ENCODE results near the gene BSCL2.

BSCL2 gene

DNA sequence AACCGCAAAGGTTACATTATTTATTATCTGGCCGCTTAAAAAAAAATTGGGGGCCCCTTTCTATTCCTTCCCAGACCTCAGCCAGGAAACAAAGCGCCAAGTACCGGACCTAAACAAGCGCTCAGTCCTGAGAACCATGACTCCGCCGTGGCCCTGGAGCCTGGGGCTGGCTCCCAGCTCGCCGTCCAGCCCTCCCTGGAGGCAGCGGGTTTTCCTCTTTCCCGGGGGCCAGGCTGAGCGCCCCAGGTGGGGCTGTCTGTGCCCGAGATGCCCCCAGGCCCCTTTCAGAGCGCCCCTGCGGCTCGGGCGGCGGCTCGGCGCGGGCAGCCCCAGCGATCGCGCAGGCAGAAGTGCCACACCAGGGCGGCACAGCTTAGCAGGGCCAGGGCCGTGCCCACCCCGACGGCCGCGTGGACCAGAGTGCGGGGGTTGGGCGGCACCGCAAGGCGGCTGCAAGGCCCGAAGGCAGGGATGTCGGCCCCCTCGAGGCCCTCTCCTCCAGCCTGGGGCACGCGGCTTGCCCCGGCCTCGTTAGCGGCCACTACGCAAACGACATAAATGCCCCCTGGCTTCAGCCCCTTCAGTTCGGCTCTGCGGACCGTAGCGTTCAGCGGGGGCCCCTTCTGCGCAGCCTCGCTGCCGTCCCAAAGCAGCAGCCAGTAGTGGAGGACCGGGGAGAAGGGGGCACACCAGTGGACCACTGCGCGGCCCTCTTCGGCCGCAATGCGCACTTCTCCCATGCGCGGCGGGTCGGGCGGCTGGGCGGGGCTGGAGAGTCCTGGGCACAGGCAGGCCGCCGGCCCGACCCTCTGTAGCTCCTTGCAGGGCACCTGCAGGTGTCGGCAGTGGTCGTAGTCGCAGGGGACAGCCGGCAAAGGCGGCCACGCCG lies 19.5 kb downstream of the BSCL2 start:
- H3K4me3 ChIP-seq (replicated peaks in 1 of 2; ENCODE audit: low read depth in 2 of 2, low read length in 2 of 2) = no peak overlapping the region
- TF ChIP-seq, protein P1, sequence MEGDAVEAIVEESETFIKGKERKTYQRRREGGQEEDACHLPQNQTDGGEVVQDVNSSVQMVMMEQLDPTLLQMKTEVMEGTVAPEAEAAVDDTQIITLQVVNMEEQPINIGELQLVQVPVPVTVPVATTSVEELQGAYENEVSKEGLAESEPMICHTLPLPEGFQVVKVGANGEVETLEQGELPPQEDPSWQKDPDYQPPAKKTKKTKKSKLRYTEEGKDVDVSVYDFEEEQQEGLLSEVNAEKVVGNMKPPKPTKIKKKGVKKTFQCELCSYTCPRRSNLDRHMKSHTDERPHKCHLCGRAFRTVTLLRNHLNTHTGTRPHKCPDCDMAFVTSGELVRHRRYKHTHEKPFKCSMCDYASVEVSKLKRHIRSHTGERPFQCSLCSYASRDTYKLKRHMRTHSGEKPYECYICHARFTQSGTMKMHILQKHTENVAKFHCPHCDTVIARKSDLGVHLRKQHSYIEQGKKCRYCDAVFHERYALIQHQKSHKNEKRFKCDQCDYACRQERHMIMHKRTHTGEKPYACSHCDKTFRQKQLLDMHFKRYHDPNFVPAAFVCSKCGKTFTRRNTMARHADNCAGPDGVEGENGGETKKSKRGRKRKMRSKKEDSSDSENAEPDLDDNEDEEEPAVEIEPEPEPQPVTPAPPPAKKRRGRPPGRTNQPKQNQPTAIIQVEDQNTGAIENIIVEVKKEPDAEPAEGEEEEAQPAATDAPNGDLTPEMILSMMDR (IDR thresholded peaks at IDR 0.05; ENCODE audit: low read depth, low read length) = no peak
- no peak for DNase-seq (ENCODE audit: low read depth in 2 of 2)

DNA sequence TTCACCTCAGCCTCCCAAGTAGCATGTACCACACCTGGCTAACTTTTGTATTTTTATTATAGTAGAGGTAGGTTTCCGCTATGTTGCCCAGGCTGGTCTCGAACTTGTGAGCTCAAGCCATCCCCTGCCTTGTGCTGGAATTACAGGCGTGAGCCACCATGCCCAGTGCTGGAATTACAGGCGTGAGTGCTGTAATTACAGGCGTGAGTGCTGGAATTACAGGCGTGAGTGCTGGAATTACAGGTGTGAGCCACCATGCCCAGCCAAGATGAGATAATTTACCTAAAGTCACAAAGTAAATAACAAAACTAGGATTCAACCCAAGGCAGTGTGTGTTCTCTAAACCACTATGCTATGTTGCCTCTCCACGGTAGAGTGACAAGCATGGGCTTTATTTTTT lies 24.7 kb downstream of the BSCL2 start:
- DNase-seq (ENCODE audit: low read depth in 2 of 2) = no peak
- H3K4me3 ChIP-seq (replicated peaks in 1 of 2; ENCODE audit: low read depth in 2 of 2, low read length in 2 of 2) = no peak overlapping the region

DNA sequence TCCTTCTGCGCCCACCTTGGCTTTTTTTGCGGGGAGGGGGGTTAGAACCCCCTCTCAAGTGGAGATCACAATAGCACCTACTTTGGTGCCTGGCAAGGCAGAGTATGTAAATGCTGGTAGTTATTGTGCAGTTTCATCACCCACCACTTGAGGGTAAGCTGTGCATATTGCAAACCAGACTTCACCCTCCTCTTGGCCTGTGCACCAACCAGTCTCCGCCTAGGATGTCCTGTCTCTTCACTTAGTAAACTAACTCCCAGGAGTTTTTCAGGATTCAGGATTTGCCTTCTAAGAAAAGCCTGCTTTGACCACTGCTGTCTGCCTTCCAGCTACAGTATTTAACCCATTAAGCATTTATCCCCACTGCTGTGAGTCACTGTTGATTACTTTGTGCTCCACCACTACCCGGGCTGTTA lies 26.4 kb downstream of the BSCL2 start:
- no peak overlapping the region for H3K4me3 ChIP-seq (replicated peaks in 1 of 2; ENCODE audit: low read depth in 2 of 2, low read length in 2 of 2)
- DNase-seq (ENCODE audit: low read depth in 2 of 2) = peak; percentile 87 to 92
- TF ChIP-seq, protein P1 (IDR thresholded peaks at IDR 0.05; ENCODE audit: low read depth, low read length) = peak; percentile 68

More for the DNA sequence above, 24.7 kb downstream of the BSCL2 start:
- TF ChIP-seq, protein P1 (IDR thresholded peaks at IDR 0.05; ENCODE audit: low read depth, low read length) = no peak

GRCh38 chr11:62678770-62679696 lies 28.2 kb downstream of the BSCL2 start, which contains the start of gene UBXN1:
TSS of gene UBXN1 (minus strand) at chr11:62679073. CDS start at chr11:62678923, 150 bp downstream.
- H3K4me3 ChIP-seq (replicated peaks in 1 of 2; ENCODE audit: low read depth in 2 of 2, low read length in 2 of 2) = peak within 1 kb of the TSS; percentile 75 to 98
- peak; percentile 95 to 97 for DNase-seq (ENCODE audit: low read depth in 2 of 2)
- TF ChIP-seq, protein P1 (IDR thresholded peaks at IDR 0.05; ENCODE audit: low read depth, low read length) = no peak

DNA sequence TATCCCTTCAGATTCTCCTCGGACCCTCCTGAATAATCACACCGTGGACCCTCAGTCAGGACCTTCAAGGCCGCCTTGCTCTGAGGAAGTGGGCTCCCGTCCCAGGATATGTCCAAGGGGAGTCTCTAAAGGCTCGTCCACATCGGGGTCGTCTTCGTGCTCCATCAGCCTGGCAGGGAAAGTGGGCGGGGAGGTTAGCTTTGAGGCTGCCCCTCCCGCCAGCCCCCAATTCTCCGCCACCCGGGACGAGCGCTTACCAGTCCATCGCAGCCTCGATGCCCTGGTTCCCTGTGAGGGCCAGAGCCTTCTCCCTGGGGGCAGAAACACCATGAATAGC lies 28.8 kb downstream of the BSCL2 start:
- TF ChIP-seq, protein P1 (IDR thresholded peaks at IDR 0.05; ENCODE audit: low read depth, low read length) = no peak
- no peak for DNase-seq (ENCODE audit: low read depth in 2 of 2)
- peak overlapping the region; percentile 75 to 98 for H3K4me3 ChIP-seq (replicated peaks in 1 of 2; ENCODE audit: low read depth in 2 of 2, low read length in 2 of 2)

GRCh38 chr11:62677714-62678113 lies 29.5 kb downstream of the BSCL2 start:
- H3K4me3 ChIP-seq (replicated peaks in 1 of 2; ENCODE audit: low read depth in 2 of 2, low read length in 2 of 2) = peak overlapping the region in 1 of 2 donors; percentile 15
- TF ChIP-seq, protein P1 (IDR thresholded peaks at IDR 0.05; ENCODE audit: low read depth, low read length) = no peak
- no peak for DNase-seq (ENCODE audit: low read depth in 2 of 2)

Measured in cardiac fibroblast (primary cell).